Measurements from ENCODE around the gene GRM3. TPM values are rescaled to one million over a fixed set of nuclear protein-coding genes. Genes with fewer than 3 reads are reported as not detected.

The GRM3 gene
- total and polyA plus RNA-seq, 2 of the 8 experiments (the other 6 are each of a cell fraction or from before 2014, with no cell fraction given), result 3.1 to 4.2 TPM

DNA sequence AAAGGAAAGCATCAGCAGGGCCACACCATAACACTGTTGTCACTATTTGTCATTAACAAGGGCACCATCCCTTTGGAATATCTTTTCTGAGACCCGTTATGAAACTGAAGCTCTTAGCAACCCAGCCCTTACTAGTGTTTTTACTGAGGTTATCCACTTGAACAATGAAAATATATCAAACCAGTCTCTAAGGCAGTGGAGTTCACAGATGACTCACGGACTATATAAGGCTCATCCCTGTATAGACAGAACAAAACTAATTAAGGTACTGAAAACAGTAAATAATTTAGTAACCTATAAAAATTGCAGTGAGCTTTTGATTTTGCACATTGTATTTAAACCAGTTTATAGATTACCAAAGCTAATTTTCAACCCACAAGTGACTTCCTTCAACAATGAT, 219.7 kb downstream of the GRM3 start:
- H2BK5ac ChIP-seq (ENCODE audit: low read depth, low read length), result no peak overlapping the region
- H3K9me3 ChIP-seq (ENCODE audit: insufficient read depth in 2 of 2, low read depth in 1 of 2, low read length in 1 of 2), result 0 out of 4 replicates have a peak, but pooled peaks cover 0 to 2% of the 10 kb centered on the region in 2 experiments
- H3K4me3 ChIP-seq (ENCODE audit: extremely low read depth in 1 of 4, insufficient read depth in 2 of 4, low read depth in 3 of 4, low read length in 4 of 4), result no peak overlapping the region
- H3K36me3 ChIP-seq (ENCODE audit: control insufficient read depth in 2 of 4, insufficient read depth in 4 of 4, low read length in 3 of 4), result 0 out of 8 replicates have a peak, but pooled peaks cover 0 to 2% (median 0%) of the 10 kb centered on the region in 4 experiments
- H3K23ac ChIP-seq (ENCODE audit: insufficient read length), result no peak overlapping the region
- H3K23me2 ChIP-seq (ENCODE audit: low read depth, low read length), result no peaks in the 10 kb centered on the region
- ChIA-PET CTCF (ENCODE audit: partially characterized antibody) (interaction anchor here (0.6 to 1.0 kb wide), 2 partner anchors 196 to 373 kb away, joined by 3 read pairs; no protein-coding TSS in a partner anchor), POLR2A (ENCODE audit: partially characterized antibody) (no interaction called here)
- H3K4me2 ChIP-seq (ENCODE audit: insufficient read depth in 1 of 2, low read depth in 2 of 2, low read length in 2 of 2), result no peak overlapping the region
- H4K20me1 ChIP-seq (replicated peaks in 1 of 2; ENCODE audit: control insufficient read depth in 1 of 2, insufficient read depth in 2 of 2, low read length in 2 of 2), result no peaks in the 10 kb centered on the region
- H3K18ac ChIP-seq (ENCODE audit: extremely low read depth, low read length), result no peak overlapping the region
- H2AK5ac ChIP-seq (ENCODE audit: low read depth, low read length), result no peak overlapping the region
- H3K56ac ChIP-seq (replicated peaks; ENCODE audit: insufficient read length, low read depth, low read length), result no peak overlapping the region
- WGBS, 2 experiments (ENCODE audit: extremely low coverage in 1 of 2, insufficient coverage in 1 of 2, insufficient read length in 1 of 2, insufficient replicate concordance in 2 of 2, low coverage in 1 of 2, low lambda C conversion rate in 2 of 2, missing lambda C conversion rate in 1 of 2), result 93% methylated on average over 2 of the region's 2 CpGs; no CpG with 5 or more reads in 1 of the 2 experiments
- H3K79me1 ChIP-seq (ENCODE audit: low read depth, low read length), result no peaks in the 10 kb centered on the region; the same call in 1 of the 2 replicates
- H2BK120ac ChIP-seq (replicated peaks; ENCODE audit: low read depth, low read length), result no peak overlapping the region
- peaks cover 0 to 5% (median 0%) of the 10 kb centered on the region in 4 experiments; a peak in 1 of 7 replicates for H3K4me1 ChIP-seq (replicated peaks in 1 of 4; ENCODE audit: control insufficient read depth in 3 of 4, insufficient read depth in 4 of 4, low read length in 3 of 4)
- DNase-seq (ENCODE audit: low read depth in 1 of 2, low spot score in 2 of 2) (no peak), FAIRE-seq (no peak)
- no peak overlapping the region for H3K9ac ChIP-seq (replicated peaks in 1 of 4; ENCODE audit: extremely low read depth in 1 of 4, low read depth in 3 of 4, low read length in 3 of 4)
- no peak overlapping the region for H3K27ac ChIP-seq (ENCODE audit: low read depth, low read length)
- TF ChIP-seq SRF (IDR thresholded peaks at IDR 0.05; ENCODE audit: low read depth, low read length), result no peak
- H3K14ac ChIP-seq (ENCODE audit: insufficient read length), result no peak overlapping the region
- H3K4ac ChIP-seq (replicated peaks; ENCODE audit: insufficient read length, low read depth, low read length), result no peak overlapping the region
- no peaks in the 10 kb centered on the region for H3K79me2 ChIP-seq (ENCODE audit: control insufficient read depth in 1 of 2, insufficient read depth in 2 of 2, low read length in 2 of 2)
- H4K91ac ChIP-seq (replicated peaks; ENCODE audit: insufficient read length, low read length), result no peak overlapping the region
- no peak overlapping the region for H2BK12ac ChIP-seq (ENCODE audit: low read depth, low read length)
- no peak overlapping the region for H4K8ac ChIP-seq (ENCODE audit: extremely low read depth, insufficient read depth, low read length)
- H2BK20ac ChIP-seq (ENCODE audit: low read length), result no peak overlapping the region
- no peak overlapping the region for H2AFZ ChIP-seq (ENCODE audit: low read length)
- H2BK15ac ChIP-seq (ENCODE audit: low read length), result no peak overlapping the region
- no peaks in the 10 kb centered on the region for H3K27me3 ChIP-seq (replicated peaks in 1 of 4; ENCODE audit: control insufficient read depth in 3 of 4, extremely low read depth in 1 of 4, insufficient read depth in 3 of 4, low read length in 3 of 4)
- H4K5ac ChIP-seq (ENCODE audit: insufficient read length, low read depth, low read length), result no peak overlapping the region

All from H1 (cell line).